IPS-18c (cell line): ENCODE data around the gene NUAK2.

Source experiments
- H3K4me3 ChIP-seq: 2 replicates; pipeline ENCODE4 v1.7.0; 2013; ENCODE audit warnings: low read depth, mild to moderate bottlenecking, low read length, moderate library complexity; ENCODE audit not compliant: insufficient read depth
- H3K9me3 ChIP-seq: one replicate; pipeline ENCODE4 v1.6.1; 2013; ENCODE audit warnings: mild to moderate bottlenecking, low read length, moderate library complexity; ENCODE audit not compliant: control insufficient read depth, insufficient read depth

The NUAK2 gene

DNA sequence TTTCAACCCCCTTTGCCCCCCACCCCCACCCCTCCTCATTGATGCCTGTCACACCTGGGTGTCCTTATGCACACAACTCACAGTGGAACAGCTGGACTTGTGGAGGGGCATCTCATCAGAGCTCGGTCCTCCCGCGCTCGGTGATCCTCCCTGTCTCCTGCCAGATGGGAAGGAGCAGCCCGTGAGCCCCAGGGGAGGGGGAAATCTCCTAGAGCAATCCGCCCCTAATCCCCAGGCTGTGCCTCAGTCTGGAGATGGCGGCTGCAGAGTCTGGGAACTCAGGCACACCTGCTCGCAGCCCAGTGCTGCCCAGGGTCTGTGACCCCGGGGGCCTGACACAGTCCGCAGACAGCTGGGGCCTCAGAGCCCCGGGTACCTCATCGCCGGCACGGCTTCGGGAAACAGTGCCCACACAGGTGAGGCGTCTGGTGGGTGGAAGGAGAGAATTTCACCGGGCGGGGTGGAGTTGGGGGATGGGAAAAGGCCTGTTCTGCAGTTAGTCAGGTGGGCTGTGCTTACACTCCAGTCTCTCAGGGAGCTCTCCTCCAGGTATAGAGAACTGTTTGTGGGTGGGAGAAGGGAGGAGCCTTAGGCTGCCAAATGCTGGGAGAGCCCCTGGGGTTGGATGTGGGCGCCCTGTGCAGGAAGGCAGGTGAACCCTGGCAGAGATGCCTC, 64.5 kb downstream of the NUAK2 start:
- Histone ChIP-seq H3K4me3 (no peak overlapping the region), H3K9me3 (no peaks in the 10 kb centered on the region)

DNA sequence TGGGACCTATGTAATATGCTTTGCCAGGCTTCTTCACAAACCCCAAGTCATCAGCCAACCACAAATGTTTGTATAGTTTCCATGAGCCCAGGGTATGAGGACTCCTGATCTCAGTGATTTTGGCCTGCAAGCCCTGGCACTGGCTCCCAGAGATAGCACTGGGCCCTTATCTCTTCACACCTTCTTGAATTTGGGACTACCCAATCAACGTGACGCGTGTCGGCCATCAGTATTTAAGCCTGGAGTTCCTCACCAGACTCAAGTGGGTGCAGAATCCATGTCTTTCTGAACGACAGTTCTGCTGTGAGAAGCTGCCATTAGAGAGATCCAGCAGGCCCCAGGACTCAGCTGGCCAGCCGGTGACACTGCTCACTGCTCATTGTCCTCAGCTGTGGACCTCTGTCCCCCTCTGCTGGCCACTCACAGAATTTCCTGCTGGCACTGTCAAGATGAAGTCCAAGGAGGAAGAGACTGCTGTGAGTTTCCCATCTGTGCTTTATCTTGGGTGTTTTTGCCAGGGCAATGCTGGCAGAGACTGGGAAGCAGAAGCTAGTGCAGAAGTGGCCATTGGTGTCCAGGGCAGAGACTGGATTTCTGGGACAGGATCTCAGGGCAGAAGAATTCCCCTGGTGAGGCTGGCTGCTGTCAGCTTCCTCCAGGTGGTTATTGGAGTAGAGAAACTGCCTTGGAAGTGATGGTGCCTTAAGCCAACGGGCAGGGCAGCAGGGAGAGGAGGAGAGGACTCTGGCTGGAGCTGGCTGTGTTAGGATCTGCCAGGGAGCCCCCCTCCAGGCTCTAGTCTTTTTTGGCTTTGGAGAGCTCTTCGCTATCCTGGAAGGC, 65.4 kb downstream of the NUAK2 start:
- no peaks in the 10 kb centered on the region for H3K9me3 ChIP-seq
- no peak overlapping the region for H3K4me3 ChIP-seq
